ENCODE results near the gene SPTBN5. TPM values are rescaled to one million over a fixed set of nuclear protein-coding genes. Genes with fewer than 3 reads are reported as not detected.

Gene SPTBN5
- total and polyA plus RNA-seq, 2 donors (not counting 1 experiment from before 2014, with no cell fraction given), result 0.55 to 1.4 TPM

DNA sequence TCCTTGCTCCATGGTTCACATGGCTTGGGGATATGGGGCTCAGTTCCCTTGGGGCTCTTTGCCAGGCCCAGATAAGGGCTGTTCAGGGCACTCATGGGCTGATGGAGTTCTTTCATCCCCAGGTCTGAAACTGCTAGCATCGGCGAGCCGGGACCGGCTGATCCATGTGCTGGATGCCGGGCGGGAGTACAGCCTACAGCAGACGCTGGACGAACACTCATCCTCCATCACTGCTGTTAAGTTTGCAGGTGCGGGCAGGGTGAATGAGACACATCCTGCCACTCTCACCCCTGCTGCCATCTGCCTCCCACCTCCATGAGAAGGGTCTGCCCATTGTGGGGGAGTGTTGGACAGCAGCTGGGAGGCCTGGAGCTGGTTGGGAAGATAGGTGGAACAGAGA is 77.1 kb downstream of the SPTBN5 start:
- Mint-ChIP-seq H3K4me1 (no peaks in the 10 kb centered on the region), H3K27ac (no peak overlapping the region), H3K27me3 (no peaks in the 10 kb centered on the region), H3K9me3 (ENCODE audit: insufficient read depth) (no peaks in the 10 kb centered on the region), H3K4me3 (no peak overlapping the region)
- no peak overlapping the region for H3K4me3 ChIP-seq (ENCODE audit: control extremely low read depth in 1 of 5, extremely low read depth in 1 of 5, insufficient read depth in 1 of 5, low read depth in 2 of 5, low read length in 4 of 5)
- H2AFZ ChIP-seq (ENCODE audit: insufficient read depth, low read depth, low read length, poor library complexity, severe bottlenecking), result no peak overlapping the region
- intact Hi-C loops (cut with micrococcal nuclease), result no loop called here
- H3K9ac ChIP-seq (ENCODE audit: low read length), result no peak overlapping the region
- H3K79me2 ChIP-seq (ENCODE audit: control insufficient read depth, insufficient read depth, low read length), result no peaks in the 10 kb centered on the region
- ChIA-PET POLR2A (no interaction called here), CTCF (interaction anchor here (0.8 to 7.1 kb wide), 2 partner anchors 43 to 88 kb away, joined by 3 to 38 read pairs; partner anchors contain the start of gene MAPKBP1)
- no peak for DNase-seq
- H3K27ac ChIP-seq (ENCODE audit: low read length in 2 of 2), result no peak overlapping the region
- H3K27me3 ChIP-seq (replicated peaks in 1 of 4; ENCODE audit: control extremely low read depth in 1 of 4, control insufficient read depth in 3 of 4, insufficient read depth in 4 of 4, low read length in 3 of 4), result no peaks in the 10 kb centered on the region
- H4K20me1 ChIP-seq (ENCODE audit: control insufficient read depth, insufficient read depth, low read length, poor library complexity, severe bottlenecking), result no peaks in the 10 kb centered on the region
- no peaks in the 10 kb centered on the region for H3K9me3 ChIP-seq (ENCODE audit: control extremely low read depth in 1 of 3, control insufficient read depth in 2 of 3, insufficient read depth in 1 of 3, low read length in 2 of 3)
- peaks cover 0 to under 1% of the 10 kb centered on the region in 2 donors for H3K4me1 ChIP-seq (ENCODE audit: control insufficient read depth in 2 of 2, insufficient read depth in 2 of 2, low read length in 2 of 2)
- no peak for TF ChIP-seq EZH2 (IDR thresholded peaks at IDR 0.05; ENCODE audit: borderline replicate concordance, insufficient read depth, low read depth, low read length, poor library complexity, severe bottlenecking)
- TF ChIP-seq, protein P1, sequence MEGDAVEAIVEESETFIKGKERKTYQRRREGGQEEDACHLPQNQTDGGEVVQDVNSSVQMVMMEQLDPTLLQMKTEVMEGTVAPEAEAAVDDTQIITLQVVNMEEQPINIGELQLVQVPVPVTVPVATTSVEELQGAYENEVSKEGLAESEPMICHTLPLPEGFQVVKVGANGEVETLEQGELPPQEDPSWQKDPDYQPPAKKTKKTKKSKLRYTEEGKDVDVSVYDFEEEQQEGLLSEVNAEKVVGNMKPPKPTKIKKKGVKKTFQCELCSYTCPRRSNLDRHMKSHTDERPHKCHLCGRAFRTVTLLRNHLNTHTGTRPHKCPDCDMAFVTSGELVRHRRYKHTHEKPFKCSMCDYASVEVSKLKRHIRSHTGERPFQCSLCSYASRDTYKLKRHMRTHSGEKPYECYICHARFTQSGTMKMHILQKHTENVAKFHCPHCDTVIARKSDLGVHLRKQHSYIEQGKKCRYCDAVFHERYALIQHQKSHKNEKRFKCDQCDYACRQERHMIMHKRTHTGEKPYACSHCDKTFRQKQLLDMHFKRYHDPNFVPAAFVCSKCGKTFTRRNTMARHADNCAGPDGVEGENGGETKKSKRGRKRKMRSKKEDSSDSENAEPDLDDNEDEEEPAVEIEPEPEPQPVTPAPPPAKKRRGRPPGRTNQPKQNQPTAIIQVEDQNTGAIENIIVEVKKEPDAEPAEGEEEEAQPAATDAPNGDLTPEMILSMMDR (IDR thresholded peaks at IDR 0.05), result no peak
- ATAC-seq (ENCODE audit: low read depth), result no peak
- H3K36me3 ChIP-seq (replicated peaks in 1 of 2; ENCODE audit: control extremely low read depth in 1 of 2, control insufficient read depth in 1 of 2, extremely low read depth in 1 of 2, insufficient read depth in 2 of 2, low read length in 1 of 2), result peaks cover 0 to 60% of the 10 kb centered on the region in 2 experiments
- H3K4me2 ChIP-seq (replicated peaks; ENCODE audit: low read depth, low read length, poor library complexity, severe bottlenecking), result no peak overlapping the region
- 100% methylated on average over 6 of the region's 9 CpGs for WGBS (ENCODE audit: insufficient coverage)

DNA sequence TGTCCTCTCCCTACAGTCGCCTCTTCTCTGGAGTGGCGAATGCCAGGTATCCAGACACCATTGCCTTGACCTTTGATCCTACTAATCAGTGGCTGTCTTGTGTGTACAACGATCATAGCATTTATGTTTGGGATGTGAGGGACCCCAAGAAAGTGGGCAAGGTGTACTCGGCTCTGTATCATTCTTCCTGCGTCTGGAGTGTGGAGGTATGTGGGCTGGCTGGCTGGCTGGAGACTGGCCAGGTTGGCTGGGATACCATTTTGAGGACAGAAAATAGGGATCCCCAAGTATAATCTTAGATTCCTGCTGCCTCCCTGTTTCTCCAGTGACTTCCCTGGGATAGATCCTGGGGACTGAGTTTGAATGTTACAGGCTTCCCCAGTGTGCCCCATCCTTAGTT is 79.3 kb downstream of the SPTBN5 start:
- Histone ChIP-seq H3K27me3 (replicated peaks in 1 of 4; ENCODE audit: control extremely low read depth in 1 of 4, control insufficient read depth in 3 of 4, insufficient read depth in 4 of 4, low read length in 3 of 4) (no peaks in the 10 kb centered on the region), H3K36me3 (replicated peaks in 1 of 2; ENCODE audit: control extremely low read depth in 1 of 2, control insufficient read depth in 1 of 2, extremely low read depth in 1 of 2, insufficient read depth in 2 of 2, low read length in 1 of 2) (peaks cover 0 to 52% of the 10 kb centered on the region in 2 experiments), H3K27ac (ENCODE audit: low read length in 2 of 2) (no peak overlapping the region), H3K4me1 (ENCODE audit: control insufficient read depth in 2 of 2, insufficient read depth in 2 of 2, low read length in 2 of 2) (peaks cover 5 to 17% of the 10 kb centered on the region in 2 donors), H3K4me2 (replicated peaks; ENCODE audit: low read depth, low read length, poor library complexity, severe bottlenecking) (no peak overlapping the region), H4K20me1 (ENCODE audit: control insufficient read depth, insufficient read depth, low read length, poor library complexity, severe bottlenecking) (no peaks in the 10 kb centered on the region), H3K79me2 (ENCODE audit: control insufficient read depth, insufficient read depth, low read length) (no peaks in the 10 kb centered on the region), H3K4me3 (ENCODE audit: control extremely low read depth in 1 of 5, extremely low read depth in 1 of 5, insufficient read depth in 1 of 5, low read depth in 2 of 5, low read length in 4 of 5) (no peak overlapping the region), H2AFZ (ENCODE audit: insufficient read depth, low read depth, low read length, poor library complexity, severe bottlenecking) (no peak overlapping the region), H3K9me3 (ENCODE audit: control extremely low read depth in 1 of 3, control insufficient read depth in 2 of 3, insufficient read depth in 1 of 3, low read length in 2 of 3) (no peaks in the 10 kb centered on the region), H3K9ac (ENCODE audit: low read length) (no peak overlapping the region)
- TF ChIP-seq EZH2 (IDR thresholded peaks at IDR 0.05; ENCODE audit: borderline replicate concordance, insufficient read depth, low read depth, low read length, poor library complexity, severe bottlenecking), result no peak
- TF ChIP-seq, protein P1 (IDR thresholded peaks at IDR 0.05), result no peak
- Mint-ChIP-seq H3K4me1 (peaks cover 10% of the 10 kb centered on the region), H3K9me3 (ENCODE audit: insufficient read depth) (no peaks in the 10 kb centered on the region), H3K27ac (no peak overlapping the region), H3K4me3 (no peak overlapping the region), H3K27me3 (no peaks in the 10 kb centered on the region)
- CTCF ChIA-PET, result interaction anchor here (4.4 to 15.7 kb wide), 3 partner anchors 25 to 88 kb away, joined by 24 to 716 read pairs (median 92); partner anchors contain the start of gene MAPKBP1
- ATAC-seq (ENCODE audit: low read depth) (no peak), DNase-seq (no peak)
- intact Hi-C loops (cut with micrococcal nuclease), result no loop called here
- 93% methylated on average over 2 of the region's 5 CpGs for WGBS (ENCODE audit: insufficient coverage)
- POLR2A ChIA-PET, result no interaction called here

All from B cell (primary cell).